GM06990 (cell line): Measurements from ENCODE around the gene MDH1B.

Source experiments
- DNase-seq: peaks from one replicate; pipeline ENCODE4 v3.0.0-alpha.2; 2011; ENCODE audit not compliant: insufficient read length; ENCODE audit errors: extremely low read depth
- H3K27me3 ChIP-seq: replicated peaks from 2 replicates; pipeline ENCODE4 v1.6.0; 2011; ENCODE audit warnings: low read length; ENCODE audit not compliant: control insufficient read depth, insufficient read depth
- H3K36me3 ChIP-seq: 2 replicates; pipeline ENCODE4 v1.5.1; 2011; ENCODE audit warnings: low read length; ENCODE audit not compliant: control insufficient read depth, insufficient read depth
- H3K4me3 ChIP-seq: replicated peaks from 2 replicates; pipeline ENCODE4 v1.5.1; 2011; ENCODE audit warnings: low read depth, mild to moderate bottlenecking, control low read depth, low read length
- TF ChIP-seq, protein P1 (sequence below): IDR thresholded peaks from 2 replicates; pipeline ENCODE4 v1.5.1; 2011; ENCODE audit warnings: low read length, control low read depth, mild to moderate bottlenecking, inconsistent platforms; ENCODE audit not compliant: insufficient read depth, poor library complexity, severe bottlenecking

MDH1B gene

DNA sequence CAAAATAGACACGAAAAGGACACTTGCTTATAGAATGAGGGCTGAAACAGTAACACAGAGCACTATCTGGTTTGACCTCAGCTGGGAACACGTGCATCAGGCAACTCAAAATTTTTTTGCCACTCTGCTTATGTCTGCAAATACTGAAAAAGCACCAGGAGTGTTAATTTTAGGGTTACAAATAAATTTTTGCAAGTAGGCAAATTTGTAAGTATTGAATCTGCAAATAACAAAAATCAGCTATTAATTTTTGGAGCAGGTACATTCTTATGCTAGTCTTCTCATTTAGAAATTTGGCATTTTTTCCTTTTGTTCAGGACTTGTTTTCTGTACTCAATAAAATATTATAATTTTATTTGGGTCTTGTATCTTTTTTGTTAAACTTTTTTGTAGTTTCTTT is 76.7 kb downstream of the MDH1B start:
- TF ChIP-seq, protein P1, sequence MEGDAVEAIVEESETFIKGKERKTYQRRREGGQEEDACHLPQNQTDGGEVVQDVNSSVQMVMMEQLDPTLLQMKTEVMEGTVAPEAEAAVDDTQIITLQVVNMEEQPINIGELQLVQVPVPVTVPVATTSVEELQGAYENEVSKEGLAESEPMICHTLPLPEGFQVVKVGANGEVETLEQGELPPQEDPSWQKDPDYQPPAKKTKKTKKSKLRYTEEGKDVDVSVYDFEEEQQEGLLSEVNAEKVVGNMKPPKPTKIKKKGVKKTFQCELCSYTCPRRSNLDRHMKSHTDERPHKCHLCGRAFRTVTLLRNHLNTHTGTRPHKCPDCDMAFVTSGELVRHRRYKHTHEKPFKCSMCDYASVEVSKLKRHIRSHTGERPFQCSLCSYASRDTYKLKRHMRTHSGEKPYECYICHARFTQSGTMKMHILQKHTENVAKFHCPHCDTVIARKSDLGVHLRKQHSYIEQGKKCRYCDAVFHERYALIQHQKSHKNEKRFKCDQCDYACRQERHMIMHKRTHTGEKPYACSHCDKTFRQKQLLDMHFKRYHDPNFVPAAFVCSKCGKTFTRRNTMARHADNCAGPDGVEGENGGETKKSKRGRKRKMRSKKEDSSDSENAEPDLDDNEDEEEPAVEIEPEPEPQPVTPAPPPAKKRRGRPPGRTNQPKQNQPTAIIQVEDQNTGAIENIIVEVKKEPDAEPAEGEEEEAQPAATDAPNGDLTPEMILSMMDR = no peak
- no peak for DNase-seq
- H3K4me3 ChIP-seq = no peak overlapping the region

More for the DNA sequence above, 76.7 kb downstream of the MDH1B start:
- H3K27me3 ChIP-seq = no peaks in the 10 kb centered on the region
- H3K36me3 ChIP-seq = no peaks in the 10 kb centered on the region
